Body of pancreas (tissue), 4 donors: ENCODE results near the gene ZNF391. TPM values are rescaled to one million over a fixed set of nuclear protein-coding genes. Genes with fewer than 3 reads are reported as not detected.

Experiments
- ATAC-seq: fragments of 150-250 bp; one replicate; pipeline ENCODE4 v1.9.1; 2016
- DNase-seq, 4 donors: peaks; one replicate each; pipeline ENCODE4 v3.0.0-alpha.2; 2019
- H3K27ac ChIP-seq, 4 donors: fragments of 200-600 bp; sonication (generic); 1 replicate in 3 of 4; 2 replicates in 1 of 4; pipeline versions ENCODE4 v1.5.1 to v1.6.1; 2016 to 2019; ENCODE audit warnings: mild to moderate bottlenecking in 1 of 4, mixed read lengths in 1 of 4, moderate library complexity in 1 of 4
- H3K27me3 ChIP-seq, 2 donors: fragments of 200-600 bp; sonication (generic); one replicate each; pipeline ENCODE4 v1.6.0; 2016; ENCODE audit warnings: mild to moderate bottlenecking in 1 of 2
- H3K36me3 ChIP-seq, 2 donors: fragments of 200-600 bp; sonication (generic); replicated peaks in 1 of 2; 2 replicates each; pipeline ENCODE4 v1.5.1; 2016; ENCODE audit warnings: low read depth in 2 of 2; ENCODE audit not compliant: insufficient read depth in 1 of 2
- H3K4me1 ChIP-seq: fragments of 200-600 bp; sonication (generic); one replicate; pipeline ENCODE4 v1.6.0; 2016
- H3K4me3 ChIP-seq, 2 donors: fragments of 200-600 bp; sonication (generic); 1 replicate in 1 of 2; 2 replicates in 1 of 2; pipeline ENCODE4 v1.5.1; 2016 to 2019
- H3K9me3 ChIP-seq, 3 donors: fragments of 200-600 bp; sonication (generic); 1 replicate in 2 of 3; 2 replicates in 1 of 3; pipeline ENCODE4 v1.5.1; 2016
- POLR2A ChIP-seq, 3 donors: fragments of 450-650 bp; IDR thresholded peaks; one replicate each; pipeline ENCODE4 v1.6.1; 2016; ENCODE audit warnings: antibody characterized with exemption in 3 of 3, mild to moderate bottlenecking in 2 of 3
- WGBS, 2 donors: methylation state at CpG; one replicate each; pipeline ENCODE4 v1.1.5; 2017; 5-methylcytosine and 5-hydroxymethylcytosine counted together
- intact Hi-C: fragments of 100-400 bp; cut with DNase I; formaldehyde crosslinking; loops from one replicate; pipeline ENCODE4 v1.15.1; 2023
- small RNA-seq: library from RNA; depleted of rRNA; stranded (forward); fragments of <200 nt; gene quantifications from one replicate; pipeline ENCODE3, GENCODE V24; 2016
- total RNA-seq, 2 donors: library from RNA; depleted of rRNA; stranded (reverse); fragments of >200 nt; gene quantifications; one replicate each; pipeline ENCODE4 v1.1.0, GENCODE V29; 2016
- TF ChIP-seq, protein P1 (sequence below), 7 experiments: fragments of 450-650 bp in 4 of 7; fragments of 200-600 bp in 3 of 7; sonication (generic) in 3 of 7; IDR thresholded peaks; one replicate each; pipeline ENCODE4 v1.5.1; 2016 to 2019; ENCODE audit warnings: antibody characterized with exemption in 7 of 7

Gene ZNF391
- total RNA-seq, 2 donors from 2014 or later: 0.33 to 3.1 TPM

DNA sequence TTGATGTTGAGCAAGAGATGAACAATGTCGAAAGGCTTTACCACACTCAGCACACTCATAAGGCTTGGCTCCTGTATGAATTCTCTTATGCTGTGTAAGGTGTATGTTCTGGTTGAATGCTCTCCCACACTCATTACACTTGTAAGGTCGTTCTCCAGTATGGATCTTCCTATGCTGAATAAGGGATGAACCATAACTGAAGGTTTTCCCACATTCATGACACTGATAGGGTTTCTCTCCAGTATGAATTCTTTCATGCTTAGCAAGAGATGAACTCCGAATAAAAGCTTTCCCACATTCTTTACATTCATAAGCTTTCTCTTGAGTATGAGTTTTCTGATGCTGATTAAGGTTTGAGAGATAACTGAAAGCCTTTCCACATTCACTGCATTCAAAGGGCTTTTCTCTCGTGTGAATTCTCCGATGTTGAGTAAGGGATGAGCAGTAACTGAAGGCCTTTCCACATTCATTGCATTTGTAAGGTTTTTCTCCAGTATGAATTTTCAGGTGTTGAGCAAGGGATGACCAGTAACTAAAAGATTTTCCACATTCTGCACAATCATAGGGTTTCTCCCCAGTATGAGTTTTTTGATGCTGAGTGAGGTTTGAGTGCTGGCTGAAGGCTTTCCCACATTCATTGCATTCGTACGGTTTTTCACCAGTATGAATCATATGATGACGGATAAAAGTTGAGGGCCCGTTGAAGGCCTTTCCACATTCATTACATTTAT, 63.3 kb downstream of the ZNF391 start:
- WGBS, 2 donors: 94 to 97% methylated on average over 9 of the region's 9 CpGs
- Histone ChIP-seq H3K9me3 (peaks cover 0 to 49% (median 7%) of the 10 kb centered on the region in 3 donors), H3K4me1 (no peaks in the 10 kb centered on the region), H3K4me3 (no peak overlapping the region), H3K36me3 (peaks cover 41 to 48% of the 10 kb centered on the region in 2 donors), H3K27me3 (no peaks in the 10 kb centered on the region), H3K27ac (no peak overlapping the region)
- no peak for TF ChIP-seq POLR2A (IDR thresholded peaks at IDR 0.05)
- TF ChIP-seq, protein P1, sequence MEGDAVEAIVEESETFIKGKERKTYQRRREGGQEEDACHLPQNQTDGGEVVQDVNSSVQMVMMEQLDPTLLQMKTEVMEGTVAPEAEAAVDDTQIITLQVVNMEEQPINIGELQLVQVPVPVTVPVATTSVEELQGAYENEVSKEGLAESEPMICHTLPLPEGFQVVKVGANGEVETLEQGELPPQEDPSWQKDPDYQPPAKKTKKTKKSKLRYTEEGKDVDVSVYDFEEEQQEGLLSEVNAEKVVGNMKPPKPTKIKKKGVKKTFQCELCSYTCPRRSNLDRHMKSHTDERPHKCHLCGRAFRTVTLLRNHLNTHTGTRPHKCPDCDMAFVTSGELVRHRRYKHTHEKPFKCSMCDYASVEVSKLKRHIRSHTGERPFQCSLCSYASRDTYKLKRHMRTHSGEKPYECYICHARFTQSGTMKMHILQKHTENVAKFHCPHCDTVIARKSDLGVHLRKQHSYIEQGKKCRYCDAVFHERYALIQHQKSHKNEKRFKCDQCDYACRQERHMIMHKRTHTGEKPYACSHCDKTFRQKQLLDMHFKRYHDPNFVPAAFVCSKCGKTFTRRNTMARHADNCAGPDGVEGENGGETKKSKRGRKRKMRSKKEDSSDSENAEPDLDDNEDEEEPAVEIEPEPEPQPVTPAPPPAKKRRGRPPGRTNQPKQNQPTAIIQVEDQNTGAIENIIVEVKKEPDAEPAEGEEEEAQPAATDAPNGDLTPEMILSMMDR (IDR thresholded peaks at IDR 0.05): no peak
- intact Hi-C loops: no loop called here
- DNase-seq: no peak
- ATAC-seq: no peak

DNA sequence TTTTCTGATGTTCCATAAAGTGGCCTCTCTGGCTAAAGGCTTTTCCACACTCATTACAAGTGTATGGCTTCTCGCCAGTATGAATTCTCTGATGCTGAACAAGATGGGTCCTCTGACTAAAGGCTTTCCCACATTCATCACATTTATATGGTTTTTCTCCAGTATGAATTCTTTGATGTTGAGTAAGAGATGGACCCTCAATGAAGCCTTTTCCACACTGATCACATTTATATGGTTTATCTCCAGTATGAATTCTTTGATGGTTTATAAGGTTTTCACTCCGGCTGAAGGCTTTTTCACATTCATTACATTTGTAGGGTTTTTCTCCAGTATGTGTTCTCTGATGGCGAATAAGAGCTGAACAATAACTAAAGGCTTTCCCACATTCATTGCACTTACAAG, 63.9 kb downstream of the ZNF391 start:
- WGBS, 2 donors: 96 to 100% methylated on average over 3 of the region's 3 CpGs
- peaks cover 0 to 49% (median 7%) of the 10 kb centered on the region in 3 donors for H3K9me3 ChIP-seq
- DNase-seq (no peak), ATAC-seq (no peak)
- no peaks in the 10 kb centered on the region for H3K4me1 ChIP-seq
- H3K4me3 ChIP-seq: no peak overlapping the region
- TF ChIP-seq, protein P1 (IDR thresholded peaks at IDR 0.05): no peak
- no peak for TF ChIP-seq POLR2A (IDR thresholded peaks at IDR 0.05)
- intact Hi-C loops: no loop called here
- no peaks in the 10 kb centered on the region for H3K27me3 ChIP-seq
- no peak overlapping the region for H3K27ac ChIP-seq
- peaks cover 41 to 53% of the 10 kb centered on the region in 2 donors for H3K36me3 ChIP-seq

Small RNAs within 50 kb of the gene (small RNA-seq; reads per million reads assigned to genes)
- not detected for gene MCFD2P1

Other genes with a start within 250 kb of the ZNF391 start
- 10 to 100 TPM; 10.9 to 43.8 TPM for gene PRSS16, start 141.1 kb upstream of the ZNF391 start, total RNA-seq
- gene POM121L2, start 76.5 kb upstream of the ZNF391 start, total RNA-seq: not detected
- 1 to 10 TPM; 2.3 to 4.9 TPM for gene ZNF184, start 84.3 kb downstream of the ZNF391 start, total RNA-seq